Measurements from ENCODE around the gene UTP4.
"Not testable (repeated sequence)": the region's sequence is repeated elsewhere in the genome, so short reads cannot be mapped to it uniquely, and the experiment has no call there.

The UTP4 gene

GRCh38 chr16:69116906-69117305 is 15.5 kb upstream of the UTP4 start:
- Mint-ChIP-seq H3K36me3 (peaks cover 60% of the 10 kb centered on the region), H3K27me3 (no peaks in the 10 kb centered on the region), H3K4me1 (peaks cover 7% of the 10 kb centered on the region), H3K27ac (no peak overlapping the region), H3K9me3 (no peaks in the 10 kb centered on the region), H3K4me3 (no peak overlapping the region)
- no peak for ATAC-seq

- no peak overlapping the region for H3K27ac Mint-ChIP-seq
- H3K9me3 Mint-ChIP-seq, result no peaks in the 10 kb centered on the region
- no peaks in the 10 kb centered on the region for H3K27me3 Mint-ChIP-seq
- no peak for ATAC-seq
- peaks cover 57% of the 10 kb centered on the region for H3K36me3 Mint-ChIP-seq
- H3K4me3 Mint-ChIP-seq, result no peak overlapping the region
- no peaks in the 10 kb centered on the region for H3K4me1 Mint-ChIP-seq
Observed at GRCh38 chr16:69118468-69118867, 14.0 kb upstream of the UTP4 start.

DNA sequence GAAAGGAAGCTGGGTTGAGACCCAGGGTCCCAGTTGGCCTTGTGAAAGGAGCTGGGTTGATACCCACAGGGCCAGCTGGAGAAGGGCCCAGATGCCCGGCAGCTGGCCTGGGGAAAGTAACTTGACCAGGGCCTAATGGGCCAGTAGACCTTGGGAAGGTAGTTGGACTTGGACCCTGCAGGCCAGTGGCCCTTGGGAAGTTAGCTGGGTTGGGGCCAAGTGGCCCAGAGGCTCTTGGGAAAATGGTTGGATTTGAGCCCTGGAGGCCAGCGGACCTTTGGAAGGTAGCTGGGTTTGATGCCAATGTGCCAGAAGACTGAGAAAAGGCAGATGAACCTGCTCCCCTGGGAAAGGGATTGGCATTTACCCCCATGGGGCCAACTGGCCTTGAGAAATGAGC is 13.5 kb upstream of the UTP4 start:
- H3K27ac Mint-ChIP-seq, result no peak overlapping the region
- no peaks in the 10 kb centered on the region for H3K9me3 Mint-ChIP-seq
- no peaks in the 10 kb centered on the region for H3K27me3 Mint-ChIP-seq
- H3K4me1 Mint-ChIP-seq, result no peaks in the 10 kb centered on the region
- no peak for ATAC-seq
- no peak overlapping the region for H3K4me3 Mint-ChIP-seq
- peaks cover 57% of the 10 kb centered on the region for H3K36me3 Mint-ChIP-seq

DNA sequence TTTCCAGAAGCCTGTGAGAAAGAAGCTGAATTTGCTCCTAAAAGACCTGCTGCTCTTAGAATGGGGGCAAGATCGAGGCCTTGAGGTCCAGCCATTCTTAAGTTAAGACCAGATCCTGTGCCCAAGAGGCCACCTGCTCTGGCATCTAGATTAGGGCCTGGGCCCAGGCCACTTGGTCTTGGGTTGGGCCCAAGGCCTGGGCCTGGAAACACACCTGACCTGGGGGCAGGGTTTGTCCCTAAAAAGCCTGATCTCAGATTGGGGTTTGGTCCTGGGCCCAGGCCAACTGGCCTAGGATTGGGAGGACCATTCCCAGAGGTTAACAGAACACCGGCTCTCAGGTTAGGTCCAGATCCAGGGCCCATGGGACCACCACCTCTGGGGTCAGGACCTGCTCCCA is 12.9 kb upstream of the UTP4 start:
- no peaks in the 10 kb centered on the region for H3K9me3 Mint-ChIP-seq
- H3K27ac Mint-ChIP-seq, result no peak overlapping the region
- no peak overlapping the region for H3K4me3 Mint-ChIP-seq
- no peaks in the 10 kb centered on the region for H3K4me1 Mint-ChIP-seq
- H3K36me3 Mint-ChIP-seq, result peaks cover 56% of the 10 kb centered on the region
- no peaks in the 10 kb centered on the region for H3K27me3 Mint-ChIP-seq
- no peak for ATAC-seq

GRCh38 chr16:69120096-69120664 is 12.3 kb upstream of the UTP4 start:
- H3K4me3 Mint-ChIP-seq, result no peak overlapping the region
- no peaks in the 10 kb centered on the region for H3K27me3 Mint-ChIP-seq
- H3K36me3 Mint-ChIP-seq, result peaks cover 49% of the 10 kb centered on the region
- no peak overlapping the region for H3K27ac Mint-ChIP-seq
- no peaks in the 10 kb centered on the region for H3K9me3 Mint-ChIP-seq
- no peaks in the 10 kb centered on the region for H3K4me1 Mint-ChIP-seq
- ATAC-seq, result no peak

DNA sequence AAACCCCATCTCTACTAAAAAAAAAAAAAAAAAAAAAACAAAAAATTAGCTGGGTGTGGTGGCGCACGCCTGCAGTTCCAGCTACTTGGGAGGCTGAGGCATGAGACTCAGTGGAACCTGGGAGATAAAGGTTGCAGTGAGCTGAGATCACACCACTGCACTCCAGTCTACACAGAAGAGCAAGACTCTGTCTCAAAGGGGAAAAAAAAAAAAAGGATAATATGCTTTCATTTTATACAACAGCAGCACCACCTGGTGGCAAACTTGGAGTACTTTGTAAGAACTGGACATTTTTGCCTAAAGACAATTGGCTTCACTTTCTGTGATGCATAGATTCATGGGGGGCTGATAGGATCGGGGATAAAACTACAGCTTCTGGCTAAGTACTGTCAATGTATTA is 8.5 kb upstream of the UTP4 start:
- no peak overlapping the region for H3K4me3 Mint-ChIP-seq

GRCh38 chr16:69124406-69124805 is 8.0 kb upstream of the UTP4 start:
- not testable (repeated sequence) for H3K4me3 Mint-ChIP-seq, H3K27ac Mint-ChIP-seq, H3K9me3 Mint-ChIP-seq, H3K27me3 Mint-ChIP-seq, ATAC-seq
- H3K36me3 Mint-ChIP-seq, result peaks cover 21% of the 10 kb centered on the region
- peaks cover 16% of the 10 kb centered on the region for H3K4me1 Mint-ChIP-seq

More for the DNA sequence above, 8.5 kb upstream of the UTP4 start:
- Mint-ChIP-seq H3K4me1 (peaks cover 14% of the 10 kb centered on the region), H3K27ac (no peak overlapping the region), H3K36me3 (peaks cover 26% of the 10 kb centered on the region), H3K9me3 (no peaks in the 10 kb centered on the region), H3K27me3 (no peaks in the 10 kb centered on the region)
- ATAC-seq, result peak; percentile 53

- not testable (repeated sequence) for H3K27ac Mint-ChIP-seq, H3K4me3 Mint-ChIP-seq, H3K9me3 Mint-ChIP-seq, ATAC-seq, H3K27me3 Mint-ChIP-seq
- H3K36me3 Mint-ChIP-seq, result peaks cover 20% of the 10 kb centered on the region
- H3K4me1 Mint-ChIP-seq, result peaks cover 21% of the 10 kb centered on the region
Observed at GRCh38 chr16:69124961-69125360, 7.5 kb upstream of the UTP4 start.

- H3K4me3 Mint-ChIP-seq, result no peak overlapping the region
- no peaks in the 10 kb centered on the region for H3K27me3 Mint-ChIP-seq
- H3K36me3 Mint-ChIP-seq, result peaks cover 8% of the 10 kb centered on the region
- no peaks in the 10 kb centered on the region for H3K9me3 Mint-ChIP-seq
- H3K4me1 Mint-ChIP-seq, result peaks cover 28% of the 10 kb centered on the region
- H3K27ac Mint-ChIP-seq, result no peak overlapping the region
- no peak for ATAC-seq
Observed at GRCh38 chr16:69126221-69126620, 6.2 kb upstream of the UTP4 start.

- not testable (repeated sequence) for H3K27ac Mint-ChIP-seq, H3K9me3 Mint-ChIP-seq, H3K4me3 Mint-ChIP-seq, H3K27me3 Mint-ChIP-seq, ATAC-seq
- Mint-ChIP-seq H3K4me1 (peaks cover 33% of the 10 kb centered on the region), H3K36me3 (peaks cover 12% of the 10 kb centered on the region)
Observed at GRCh38 chr16:69126801-69127200, 5.6 kb upstream of the UTP4 start.

DNA sequence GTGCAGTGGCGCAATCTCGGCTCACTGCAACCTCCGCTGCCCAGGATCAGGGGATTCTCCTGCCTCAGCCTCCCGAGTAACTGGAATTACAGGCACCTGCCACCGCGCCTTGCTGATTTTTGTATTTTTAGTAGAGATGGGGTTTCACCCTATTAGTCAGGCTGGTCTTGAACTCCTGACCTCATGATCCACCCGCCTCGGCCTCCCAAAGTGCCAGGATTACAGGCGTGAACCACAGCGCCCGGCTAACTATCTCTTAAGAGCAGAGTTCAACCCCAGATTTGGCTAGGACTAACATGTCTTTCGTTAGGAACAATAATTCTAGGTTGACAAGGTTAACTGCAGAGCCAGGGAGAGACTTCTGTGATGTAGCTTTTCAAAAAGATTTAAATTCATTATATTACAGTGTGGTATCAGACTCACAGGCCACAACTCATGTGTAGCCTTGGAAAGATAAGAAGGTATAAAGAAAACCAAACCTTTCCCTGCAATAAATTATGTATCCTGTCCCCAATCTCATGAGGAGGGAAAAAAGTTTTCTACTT is 4.4 kb upstream of the UTP4 start:
- H3K4me3 Mint-ChIP-seq, result no peak overlapping the region
- H3K27me3 Mint-ChIP-seq, result no peaks in the 10 kb centered on the region
- H3K4me1 Mint-ChIP-seq, result peaks cover 39% of the 10 kb centered on the region
- no peak overlapping the region for H3K27ac Mint-ChIP-seq
- no peak for ATAC-seq
- peaks cover 13% of the 10 kb centered on the region for H3K36me3 Mint-ChIP-seq
- no peaks in the 10 kb centered on the region for H3K9me3 Mint-ChIP-seq

DNA sequence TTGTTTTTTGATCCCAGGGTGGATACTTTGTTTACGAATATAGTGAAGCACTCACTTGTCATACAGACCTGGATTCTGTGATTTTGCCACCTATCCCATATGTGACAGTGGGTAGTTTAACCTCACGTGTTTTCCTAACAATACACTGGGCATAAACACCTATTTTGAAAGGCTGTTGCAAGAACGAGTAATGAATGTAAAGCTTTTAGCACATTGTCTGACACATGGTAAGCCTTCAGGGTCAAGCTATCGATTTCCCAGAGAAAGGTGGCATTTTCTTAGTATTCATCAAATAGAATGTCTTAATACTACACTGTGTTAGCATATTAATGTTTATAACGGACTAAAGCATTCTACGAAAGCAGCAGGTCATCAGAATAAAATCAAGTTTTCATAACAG is 2.0 kb upstream of the UTP4 start:
- ATAC-seq, result no peak
- Mint-ChIP-seq H3K36me3 (peaks cover 13% of the 10 kb centered on the region), H3K27ac (no peak overlapping the region), H3K4me1 (peaks cover 60% of the 10 kb centered on the region), H3K27me3 (no peaks in the 10 kb centered on the region), H3K9me3 (no peaks in the 10 kb centered on the region), H3K4me3 (no peak overlapping the region)

- H3K27me3 Mint-ChIP-seq, result no peaks in the 10 kb centered on the region
- peaks cover 14% of the 10 kb centered on the region for H3K36me3 Mint-ChIP-seq
- peak overlapping the region; percentile 95 for H3K27ac Mint-ChIP-seq
- H3K4me3 Mint-ChIP-seq, result peak overlapping the region; percentile 98
- no peak for ATAC-seq
- peaks cover 60% of the 10 kb centered on the region for H3K4me1 Mint-ChIP-seq
- H3K9me3 Mint-ChIP-seq, result no peaks in the 10 kb centered on the region
Observed at GRCh38 chr16:69131167-69131838, 1.1 kb upstream of the UTP4 start.

GRCh38 chr16:69131839-69132423 is 518 bp upstream of the UTP4 start:
- H3K4me3 Mint-ChIP-seq, result peak overlapping the region; percentile 98
- peaks cover 58% of the 10 kb centered on the region for H3K4me1 Mint-ChIP-seq
- peak; percentile 73 for ATAC-seq
- H3K36me3 Mint-ChIP-seq, result peaks cover 21% of the 10 kb centered on the region
- peak overlapping the region; percentile 95 for H3K27ac Mint-ChIP-seq
- no peaks in the 10 kb centered on the region for H3K9me3 Mint-ChIP-seq
- no peaks in the 10 kb centered on the region for H3K27me3 Mint-ChIP-seq

DNA sequence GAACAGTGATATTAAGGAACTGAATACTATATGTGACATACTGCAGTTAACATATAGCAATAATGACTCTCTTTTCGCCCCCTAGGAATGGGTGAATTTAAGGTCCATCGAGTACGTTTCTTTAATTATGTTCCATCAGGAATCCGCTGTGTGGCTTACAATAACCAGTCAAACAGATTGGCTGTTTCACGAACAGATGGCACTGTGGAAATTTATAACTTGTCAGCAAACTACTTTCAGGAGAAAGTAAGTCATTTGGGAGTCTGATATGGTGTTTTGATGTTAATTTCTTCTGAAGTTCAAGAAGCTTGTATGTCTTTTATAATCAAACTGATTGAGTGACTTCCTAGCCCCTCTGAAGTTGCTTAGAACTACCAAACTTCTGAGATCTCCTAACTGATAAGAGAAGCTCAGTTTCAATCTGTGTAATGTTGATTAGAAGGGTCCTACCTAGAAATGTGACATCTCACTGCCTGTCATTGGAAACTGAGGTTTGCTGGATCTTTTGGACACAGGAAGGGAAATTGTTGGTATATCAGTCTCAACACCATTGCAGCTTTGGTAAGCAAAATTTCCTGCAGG is 1.0 kb downstream of the UTP4 start:
- H3K27me3 Mint-ChIP-seq, result no peaks in the 10 kb centered on the region
- peak overlapping the region; percentile 98 for H3K4me3 Mint-ChIP-seq
- H3K36me3 Mint-ChIP-seq, result peaks cover 28% of the 10 kb centered on the region
- H3K9me3 Mint-ChIP-seq, result no peaks in the 10 kb centered on the region
- ATAC-seq, result no peak
- H3K4me1 Mint-ChIP-seq, result peaks cover 47% of the 10 kb centered on the region
- H3K27ac Mint-ChIP-seq, result peak overlapping the region; percentile 95
